Activated CD8-positive, alpha-beta memory T cell treated with anti-CD3 and anti-CD28 coated beads for 4 hours (primary cell): ENCODE measurements around the gene KDM4C.

Experiments
- DNase-seq, 2 donors: peaks; one replicate each; pipeline ENCODE4 v3.0.0-alpha.2; 2020; ENCODE audit warnings: low read depth in 2 of 2

KDM4C gene

DNA sequence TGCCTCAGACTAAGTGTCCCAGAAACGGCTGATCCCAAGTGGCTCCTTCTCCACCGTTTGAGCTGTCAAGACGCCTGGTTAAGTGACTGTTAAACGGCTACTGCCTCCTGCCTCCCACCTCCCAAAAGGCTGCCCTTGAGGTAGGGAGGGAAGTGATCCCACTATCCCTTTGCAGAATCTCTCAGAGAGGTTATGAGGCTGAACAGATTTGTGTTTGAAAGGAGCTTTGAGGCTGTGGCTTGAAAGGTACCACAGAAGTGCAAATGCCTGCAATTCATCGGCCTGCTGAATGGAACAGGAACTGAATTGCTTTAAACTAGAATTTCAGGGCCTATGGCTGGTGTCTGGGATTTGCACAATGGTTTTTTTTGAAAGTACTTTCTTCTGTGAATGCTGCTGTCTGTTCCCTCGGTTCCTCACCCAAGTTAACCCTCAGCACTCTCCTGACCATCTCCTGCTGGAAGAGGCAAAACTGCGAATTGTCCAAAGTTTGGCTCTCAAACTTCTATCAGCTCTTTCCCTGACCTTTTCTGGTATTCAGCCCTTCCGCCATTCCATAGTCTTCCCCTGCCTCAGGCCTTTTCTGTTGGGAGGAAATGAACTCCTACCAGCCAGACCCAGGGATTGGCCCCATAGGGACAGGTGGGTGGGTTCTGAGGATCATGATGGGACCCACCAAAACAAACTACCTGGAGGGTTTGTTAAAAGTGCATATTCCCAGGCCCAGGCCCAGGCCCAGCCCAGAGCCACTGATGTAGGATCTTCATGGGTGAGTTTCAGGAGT lies 453.3 kb downstream of the KDM4C start:
- DNase-seq = no peak

GRCh38 chr9:7211657-7212056 lies 453.9 kb downstream of the KDM4C start:
- no peak for DNase-seq

DNA sequence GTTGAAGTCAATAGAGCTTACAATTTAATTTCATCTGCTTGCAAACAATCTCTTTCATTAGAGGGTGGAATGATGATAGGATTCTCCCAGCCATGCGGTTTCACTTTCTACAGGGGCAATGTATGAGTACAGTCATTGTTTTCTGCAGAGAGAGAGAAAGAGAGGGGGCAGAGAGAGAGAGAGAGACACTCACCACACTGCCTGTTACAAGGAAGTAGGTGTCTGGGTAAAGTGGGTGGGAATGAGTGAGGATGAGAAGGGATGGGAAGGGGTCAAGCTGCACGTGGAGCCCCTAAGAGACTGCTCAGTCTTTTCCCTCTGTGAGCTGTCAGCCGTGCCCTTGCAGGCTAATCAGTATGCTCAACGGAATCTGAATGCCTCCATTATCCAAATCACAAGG lies 454.3 kb downstream of the KDM4C start:
- no peak for DNase-seq

DNA sequence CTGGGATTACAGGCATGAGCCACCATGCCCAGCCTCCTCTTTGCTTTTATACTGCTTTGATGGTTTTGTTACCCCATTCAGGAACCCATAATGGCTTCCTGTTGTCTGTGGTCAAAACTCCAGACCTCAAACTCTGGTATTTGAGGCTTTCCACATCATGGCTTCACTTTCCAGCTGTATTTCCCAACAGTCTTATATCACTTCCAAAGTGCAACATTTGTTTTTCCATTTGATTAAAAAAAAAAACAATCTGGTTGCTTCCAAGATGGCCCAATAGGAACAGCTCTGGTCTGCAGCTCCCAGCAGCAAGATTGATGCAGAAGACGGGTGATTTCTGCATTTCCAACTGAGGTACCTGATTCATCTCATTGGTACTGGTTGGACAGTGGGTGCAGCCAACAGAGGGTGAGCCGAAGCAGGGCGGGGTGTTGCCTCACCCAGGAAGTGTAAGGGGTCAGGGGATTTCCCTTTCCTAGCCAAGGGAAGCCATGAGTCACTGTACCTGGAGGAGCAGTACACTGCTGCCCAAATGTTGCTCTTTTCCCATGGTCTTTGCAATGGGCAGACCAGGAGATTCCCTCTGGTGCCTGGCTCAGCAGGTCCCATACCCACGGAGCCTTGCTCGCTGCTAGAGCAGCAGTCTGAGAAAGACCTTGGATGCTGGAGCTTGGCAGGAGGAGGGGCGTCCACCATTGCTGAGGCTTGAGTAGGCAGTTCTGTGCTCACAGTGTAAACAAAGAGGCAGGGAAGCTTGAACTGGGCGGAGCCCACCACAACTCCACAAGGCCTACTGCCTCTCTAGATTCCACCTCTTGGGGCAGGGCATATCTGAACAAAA lies 458.4 kb downstream of the KDM4C start:
- DNase-seq = peak in 1 of 2 donors; percentile 5

DNA sequence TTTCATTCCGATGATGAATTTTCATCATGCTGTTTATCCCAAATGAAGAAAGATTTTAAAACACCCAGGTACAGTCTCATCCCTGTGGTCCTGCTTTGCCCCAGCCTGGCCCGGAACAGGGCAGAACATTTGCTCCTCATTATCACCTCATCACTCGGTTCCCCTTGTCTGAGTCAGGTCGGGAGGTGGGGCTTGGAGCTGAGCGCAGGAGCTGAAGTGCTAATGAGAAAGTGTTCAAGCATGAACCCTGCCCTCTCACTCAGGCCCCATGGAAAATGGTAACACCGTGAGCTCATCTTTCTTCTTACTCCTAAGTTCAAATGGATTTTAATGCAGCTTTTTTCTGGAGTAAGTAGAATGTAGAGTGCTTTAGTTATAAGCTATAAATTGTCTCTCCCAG lies 466.2 kb downstream of the KDM4C start:
- no peak for DNase-seq
